ENCODE results near the gene PPDPF.

- TF ChIP-seq, protein P1, sequence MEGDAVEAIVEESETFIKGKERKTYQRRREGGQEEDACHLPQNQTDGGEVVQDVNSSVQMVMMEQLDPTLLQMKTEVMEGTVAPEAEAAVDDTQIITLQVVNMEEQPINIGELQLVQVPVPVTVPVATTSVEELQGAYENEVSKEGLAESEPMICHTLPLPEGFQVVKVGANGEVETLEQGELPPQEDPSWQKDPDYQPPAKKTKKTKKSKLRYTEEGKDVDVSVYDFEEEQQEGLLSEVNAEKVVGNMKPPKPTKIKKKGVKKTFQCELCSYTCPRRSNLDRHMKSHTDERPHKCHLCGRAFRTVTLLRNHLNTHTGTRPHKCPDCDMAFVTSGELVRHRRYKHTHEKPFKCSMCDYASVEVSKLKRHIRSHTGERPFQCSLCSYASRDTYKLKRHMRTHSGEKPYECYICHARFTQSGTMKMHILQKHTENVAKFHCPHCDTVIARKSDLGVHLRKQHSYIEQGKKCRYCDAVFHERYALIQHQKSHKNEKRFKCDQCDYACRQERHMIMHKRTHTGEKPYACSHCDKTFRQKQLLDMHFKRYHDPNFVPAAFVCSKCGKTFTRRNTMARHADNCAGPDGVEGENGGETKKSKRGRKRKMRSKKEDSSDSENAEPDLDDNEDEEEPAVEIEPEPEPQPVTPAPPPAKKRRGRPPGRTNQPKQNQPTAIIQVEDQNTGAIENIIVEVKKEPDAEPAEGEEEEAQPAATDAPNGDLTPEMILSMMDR (IDR thresholded peaks at IDR 0.05) = no peak
- no peak for TF ChIP-seq POLR2A (IDR thresholded peaks at IDR 0.05)
These were observed 30.1 kb upstream of the PPDPF start for GRCh38 chr20:63490416-63490815.
